CD14-positive monocyte (primary cell): ENCODE data around the gene SLC35F1. TPM values are rescaled to one million over a fixed set of nuclear protein-coding genes. Genes with fewer than 3 reads are reported as not detected.

Source experiments
- DNase-seq, 3 donors: peaks; one replicate each; pipeline ENCODE4 v3.0.0-alpha.2; 2011 to 2022
- H2AFZ ChIP-seq: 2 replicates; pipeline ENCODE4 v1.6.0; 2012; ENCODE audit warnings: mild to moderate bottlenecking, low read depth, low read length, inconsistent platforms; ENCODE audit not compliant: insufficient read depth, poor library complexity, severe bottlenecking
- H3K27ac ChIP-seq, 2 donors: 1 replicate in 1 of 2; 2 replicates in 1 of 2; pipeline ENCODE4 v1.5.1; 2012 to 2013; ENCODE audit warnings: low read length in 2 of 2, control low read depth in 1 of 2, inconsistent platforms in 1 of 2, low read depth in 1 of 2, mild to moderate bottlenecking in 1 of 2
- H3K27me3 ChIP-seq, 2 donors: one replicate each; pipeline versions ENCODE4 v1.6.0 to v1.6.1; 2011 to 2013; ENCODE audit warnings: low read length in 2 of 2; ENCODE audit not compliant: control insufficient read depth in 2 of 2, insufficient read depth in 2 of 2
- H3K36me3 ChIP-seq, 2 donors: replicated peaks in 1 of 2; 1 replicate in 1 of 2; 2 replicates in 1 of 2; pipeline versions ENCODE4 v1.5.1 to v1.6.1; 2012 to 2013; ENCODE audit warnings: low read length in 2 of 2, control low read depth in 1 of 2, inconsistent platforms in 1 of 2, mild to moderate bottlenecking in 1 of 2; ENCODE audit not compliant: insufficient read depth in 2 of 2, control insufficient read depth in 1 of 2
- H3K4me1 ChIP-seq, 2 donors: 1 replicate in 1 of 2; 2 replicates in 1 of 2; pipeline versions ENCODE4 v1.5.1 to v1.6.1; 2012 to 2013; ENCODE audit warnings: low read length in 2 of 2, control low read depth in 1 of 2, inconsistent platforms in 1 of 2, mild to moderate bottlenecking in 1 of 2, moderate library complexity in 1 of 2; ENCODE audit not compliant: insufficient read depth in 2 of 2, control insufficient read depth in 1 of 2
- H3K4me2 ChIP-seq: replicated peaks from 2 replicates; pipeline ENCODE3; 2012; ENCODE audit warnings: low read length, moderate library complexity, mild to moderate bottlenecking; ENCODE audit not compliant: poor library complexity, severe bottlenecking; ENCODE audit errors: extremely low read depth
- H3K4me3 ChIP-seq, 3 experiments: fragments of 200-600 bp in 1 of 3; sonication (generic) in 1 of 3; replicated peaks in 1 of 3; 1 replicate in 2 of 3; 2 replicates in 1 of 3; pipeline ENCODE4 v1.5.1; 2011 to 2013; ENCODE audit warnings: low read length in 3 of 3, mild to moderate bottlenecking in 3 of 3, control low read depth in 2 of 3, low read depth in 2 of 3, inconsistent platforms in 1 of 3, moderate library complexity in 1 of 3
- H3K79me2 ChIP-seq: 2 replicates; pipeline ENCODE4 v1.6.0; 2012; ENCODE audit warnings: mild to moderate bottlenecking, control low read depth, inconsistent platforms, low read length, moderate library complexity; ENCODE audit not compliant: insufficient read depth
- H3K9ac ChIP-seq: 2 replicates; pipeline ENCODE4 v1.6.0; 2017; ENCODE audit warnings: low read length, mild to moderate bottlenecking; ENCODE audit not compliant: insufficient read depth, poor library complexity, severe bottlenecking
- H3K9me3 ChIP-seq, 2 donors: replicated peaks in 1 of 2; 1 replicate in 1 of 2; 2 replicates in 1 of 2; pipeline versions ENCODE4 v1.5.1 to v1.6.1; 2012 to 2013; ENCODE audit warnings: low read length in 2 of 2, control low read depth in 1 of 2; ENCODE audit not compliant: control insufficient read depth in 1 of 2, insufficient read depth in 1 of 2
- H4K20me1 ChIP-seq: 2 replicates; pipeline ENCODE4 v1.6.0; 2012; ENCODE audit warnings: mild to moderate bottlenecking, low read length, control low read depth, moderate library complexity; ENCODE audit not compliant: insufficient read depth
- H3K27ac Mint-ChIP-seq, 7 donors: one replicate each; pipeline ENCODE4 v1.8.0; 2020; ENCODE audit warnings: mild to moderate bottlenecking in 7 of 7, mixed read lengths in 7 of 7, moderate library complexity in 6 of 7, inconsistent platforms in 2 of 7
- H3K27me3 Mint-ChIP-seq, 3 donors: one replicate each; pipeline ENCODE4 v1.8.0; 2021 to 2022; ENCODE audit warnings: low read depth in 3 of 3, mild to moderate bottlenecking in 3 of 3, mixed read lengths in 3 of 3, moderate library complexity in 3 of 3, inconsistent platforms in 1 of 3
- H3K36me3 Mint-ChIP-seq, 2 donors: one replicate each; pipeline ENCODE4 v1.8.0; 2020; ENCODE audit warnings: mixed read lengths in 2 of 2, inconsistent platforms in 1 of 2, mild to moderate bottlenecking in 1 of 2
- H3K4me1 Mint-ChIP-seq: one replicate; pipeline ENCODE4 v1.8.0; 2020; ENCODE audit warnings: mild to moderate bottlenecking, mixed read lengths
- H3K4me3 Mint-ChIP-seq, 2 donors: one replicate each; pipeline ENCODE4 v1.8.0; 2020; ENCODE audit warnings: mild to moderate bottlenecking in 2 of 2, mixed read lengths in 2 of 2, moderate library complexity in 1 of 2
- H3K9me3 Mint-ChIP-seq, 7 donors: one replicate each; pipeline ENCODE4 v1.8.0; 2020 to 2022; ENCODE audit warnings: mixed read lengths in 7 of 7, mild to moderate bottlenecking in 6 of 7, moderate library complexity in 6 of 7, inconsistent platforms in 2 of 7
- CTCF ChIP-seq: fragments of 200-600 bp; IDR thresholded peaks from one replicate; pipeline ENCODE4 v1.8.0; 2022; ENCODE audit warnings: antibody characterized with exemption, mild to moderate bottlenecking
- WGBS: methylation state at CpG from one replicate; pipeline ENCODE4 v1.1.5; 2013; ENCODE audit warnings: missing lambda C conversion rate; ENCODE audit not compliant: insufficient coverage; 5-methylcytosine and 5-hydroxymethylcytosine counted together
- intact Hi-C, 2 donors: fragments of 100-400 bp; cut with micrococcal nuclease; formaldehyde crosslinking; loops; one replicate each; pipeline versions ENCODE4 v1.15.0 to v1.15.1; 2023
- polyA plus RNA-seq, 3 donors: library from polyadenylated mRNA; depleted of rRNA in 1 of 3; unstranded in 2 of 3; stranded (reverse) in 1 of 3; fragments of 300-500 nt in 2 of 3; fragments of >200 nt in 1 of 3; fragmentation: Illumina TruSeq in 2 of 3; gene quantifications; 1 replicate in 2 of 3; 2 replicates in 1 of 3; pipeline ENCODE4 v1.2.3, GENCODE V29; 2012 to 2021

SLC35F1 gene
- polyA plus RNA-seq, 3 donors: not detected

- Histone ChIP-seq H3K27ac (no peak overlapping the region), H3K4me2 (no peak overlapping the region), H3K4me1 (no peaks in the 10 kb centered on the region), H3K36me3 (no peaks in the 10 kb centered on the region), H3K27me3 (no peaks in the 10 kb centered on the region), H2AFZ (no peak overlapping the region), H4K20me1 (no peaks in the 10 kb centered on the region), H3K9ac (no peak overlapping the region), H3K4me3 (no peak overlapping the region), H3K9me3 (no peaks in the 10 kb centered on the region), H3K79me2 (no peaks in the 10 kb centered on the region)
- Mint-ChIP-seq H3K4me3 (no peak overlapping the region), H3K4me1 (no peaks in the 10 kb centered on the region), H3K36me3 (no peaks in the 10 kb centered on the region), H3K9me3 (peaks cover 0 to 3% (median 2%) of the 10 kb centered on the region in 7 donors), H3K27me3 (peaks cover 0 to 1% (median 0%) of the 10 kb centered on the region in 3 donors), H3K27ac (no peak overlapping the region)
- DNase-seq: no peak
- 45% methylated on average over 1 of the region's 2 CpGs for WGBS
- intact Hi-C loops: no loop called here
- no peak for TF ChIP-seq CTCF
These were observed 173.5 kb downstream of the SLC35F1 start for GRCh38 chr6:118080547-118080946.

- H3K4me1 ChIP-seq: no peaks in the 10 kb centered on the region
- no peaks in the 10 kb centered on the region for H3K27me3 ChIP-seq
- intact Hi-C loops: no loop called here
- no peaks in the 10 kb centered on the region for H3K4me1 Mint-ChIP-seq
- WGBS: no CpG with 5 or more reads among the region's 2 CpGs
- no peaks in the 10 kb centered on the region for H3K36me3 Mint-ChIP-seq
- peaks cover 0 to under 1% (median 0%) of the 10 kb centered on the region in 3 donors for H3K27me3 Mint-ChIP-seq
- H3K27ac ChIP-seq: no peak overlapping the region
- no peaks in the 10 kb centered on the region for H3K79me2 ChIP-seq
- H3K9me3 ChIP-seq: no peaks in the 10 kb centered on the region
- no peak overlapping the region for H3K4me3 ChIP-seq
- no peak overlapping the region for H2AFZ ChIP-seq
- peaks cover 0 to 3% (median 0%) of the 10 kb centered on the region in 7 donors for H3K9me3 Mint-ChIP-seq
- H4K20me1 ChIP-seq: no peaks in the 10 kb centered on the region
- DNase-seq: no peak
- no peak overlapping the region for H3K4me2 ChIP-seq
- H3K36me3 ChIP-seq: no peaks in the 10 kb centered on the region
- no peak overlapping the region for H3K4me3 Mint-ChIP-seq
- no peak for TF ChIP-seq CTCF
- no peak overlapping the region for H3K27ac Mint-ChIP-seq
- no peak overlapping the region for H3K9ac ChIP-seq
These were observed 176.6 kb downstream of the SLC35F1 start for GRCh38 chr6:118083711-118084110.
